ENCODE measurements around the gene DOCK9.

DNA sequence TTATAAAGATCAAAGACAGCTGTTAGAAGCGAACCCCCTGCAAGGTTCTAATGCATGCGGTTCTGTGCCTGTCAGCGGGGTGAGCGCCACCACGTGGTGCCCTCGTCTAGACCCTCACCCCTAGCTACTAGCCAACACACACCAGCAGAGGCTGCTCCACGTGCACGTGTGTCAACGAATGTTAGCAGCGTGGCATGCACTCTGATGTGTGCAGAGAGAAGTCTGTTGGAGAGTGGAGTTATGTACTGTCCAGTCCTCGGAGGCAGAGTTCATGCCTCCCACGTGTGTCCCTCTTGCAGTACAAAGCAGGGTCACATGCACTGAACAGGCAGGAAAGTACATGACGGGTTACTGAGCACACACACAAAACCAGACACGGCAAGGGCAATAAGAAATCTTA is 150.4 kb downstream of the DOCK9 start:
- TF ChIP-seq EP300 (IDR thresholded peaks at IDR 0.05), result no peak
- TF ChIP-seq, protein P1, sequence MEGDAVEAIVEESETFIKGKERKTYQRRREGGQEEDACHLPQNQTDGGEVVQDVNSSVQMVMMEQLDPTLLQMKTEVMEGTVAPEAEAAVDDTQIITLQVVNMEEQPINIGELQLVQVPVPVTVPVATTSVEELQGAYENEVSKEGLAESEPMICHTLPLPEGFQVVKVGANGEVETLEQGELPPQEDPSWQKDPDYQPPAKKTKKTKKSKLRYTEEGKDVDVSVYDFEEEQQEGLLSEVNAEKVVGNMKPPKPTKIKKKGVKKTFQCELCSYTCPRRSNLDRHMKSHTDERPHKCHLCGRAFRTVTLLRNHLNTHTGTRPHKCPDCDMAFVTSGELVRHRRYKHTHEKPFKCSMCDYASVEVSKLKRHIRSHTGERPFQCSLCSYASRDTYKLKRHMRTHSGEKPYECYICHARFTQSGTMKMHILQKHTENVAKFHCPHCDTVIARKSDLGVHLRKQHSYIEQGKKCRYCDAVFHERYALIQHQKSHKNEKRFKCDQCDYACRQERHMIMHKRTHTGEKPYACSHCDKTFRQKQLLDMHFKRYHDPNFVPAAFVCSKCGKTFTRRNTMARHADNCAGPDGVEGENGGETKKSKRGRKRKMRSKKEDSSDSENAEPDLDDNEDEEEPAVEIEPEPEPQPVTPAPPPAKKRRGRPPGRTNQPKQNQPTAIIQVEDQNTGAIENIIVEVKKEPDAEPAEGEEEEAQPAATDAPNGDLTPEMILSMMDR (IDR thresholded peaks at IDR 0.05), result no peak

All from esophagus muscularis mucosa (tissue), 3 donors.